ENCODE results near the gene CYP19A1.

- TF ChIP-seq TAF1 (IDR thresholded peaks at IDR 0.05; ENCODE audit: low read depth, low read length): no peak
- no peak for TF ChIP-seq POLR2A (IDR thresholded peaks at IDR 0.05; ENCODE audit: low read depth, low read length)
- no peak for TF ChIP-seq POLR2AphosphoS5 (IDR thresholded peaks at IDR 0.05; ENCODE audit: low read depth, low read length)
- no peak for TF ChIP-seq PAX5 (IDR thresholded peaks at IDR 0.05; ENCODE audit: insufficient read depth, low read length, severe bottlenecking)
- no peak for TF ChIP-seq SPI1 (IDR thresholded peaks at IDR 0.05; ENCODE audit: low read depth, low read length)
Measured at GRCh38 chr15:51212239-51212638, 126.2 kb downstream of the CYP19A1 start.
